ENCODE results near the gene BCAR1.

The BCAR1 gene

GRCh38 chr16:75196836-75197235 lies 54.6 kb downstream of the BCAR1 start:
- no peak overlapping the region for H3K4me3 ChIP-seq (ENCODE audit: low read depth, low read length)
- no peak for TF ChIP-seq CTCF (IDR thresholded peaks at IDR 0.05; ENCODE audit: low read depth, low read length, missing control alignments)
- in situ Hi-C loops (cut with HindIII; ENCODE audit: low sequenced_read_pairs) = loop anchor here (5.0 kb wide), 1 partner anchor 40 kb away; no protein-coding TSS in a partner anchor
- DNase-seq (ENCODE audit: low read depth) = no peak

GRCh38 chr16:75195811-75196790 lies 55.3 kb downstream of the BCAR1 start:
- DNase-seq (ENCODE audit: low read depth) = no peak
- no peak overlapping the region for H3K4me3 ChIP-seq (ENCODE audit: low read depth, low read length)

GRCh38 chr16:75193730-75194444 lies 57.5 kb downstream of the BCAR1 start:
- in situ Hi-C loops (cut with HindIII; ENCODE audit: low sequenced_read_pairs) = no loop called here
- DNase-seq (ENCODE audit: low read depth) = no peak
- no peak for TF ChIP-seq CTCF (IDR thresholded peaks at IDR 0.05; ENCODE audit: low read depth, low read length, missing control alignments)
- no peak overlapping the region for H3K4me3 ChIP-seq (ENCODE audit: low read depth, low read length)

More at GRCh38 chr16:75195811-75196790, 55.3 kb downstream of the BCAR1 start:
- in situ Hi-C loops (cut with HindIII; ENCODE audit: low sequenced_read_pairs) = loop anchor here (5.0 kb wide), 1 partner anchor 41 kb away; no protein-coding TSS in a partner anchor
- no peak for TF ChIP-seq CTCF (IDR thresholded peaks at IDR 0.05; ENCODE audit: low read depth, low read length, missing control alignments)

GRCh38 chr16:75193265-75193650 lies 58.2 kb downstream of the BCAR1 start:
- in situ Hi-C loops (cut with HindIII; ENCODE audit: low sequenced_read_pairs) = no loop called here

GRCh38 chr16:75192606-75193264 lies 58.7 kb downstream of the BCAR1 start:
- in situ Hi-C loops (cut with HindIII; ENCODE audit: low sequenced_read_pairs) = no loop called here

More at GRCh38 chr16:75193265-75193650, 58.2 kb downstream of the BCAR1 start:
- no peak for DNase-seq (ENCODE audit: low read depth)
- no peak for TF ChIP-seq CTCF (IDR thresholded peaks at IDR 0.05; ENCODE audit: low read depth, low read length, missing control alignments)
- H3K4me3 ChIP-seq (ENCODE audit: low read depth, low read length) = no peak overlapping the region

More at GRCh38 chr16:75192606-75193264, 58.7 kb downstream of the BCAR1 start:
- TF ChIP-seq CTCF (IDR thresholded peaks at IDR 0.05; ENCODE audit: low read depth, low read length, missing control alignments) = no peak
- no peak overlapping the region for H3K4me3 ChIP-seq (ENCODE audit: low read depth, low read length)
- DNase-seq (ENCODE audit: low read depth) = no peak
